GM23338 (cell line): ENCODE results near the gene MELTF. TPM values are rescaled to one million over a fixed set of nuclear protein-coding genes. Genes with fewer than 3 reads are reported as not detected.

Source experiments
- ATAC-seq: fragments of 200-7000 bp; cut with Tn5 transposase; 3 replicates; pipeline ENCODE4 v1.9.1; 2020
- DNase-seq: peaks from one replicate; pipeline ENCODE4 v3.0.0-alpha.2; 2015; ENCODE audit warnings: low spot score
- H2AFZ ChIP-seq: fragments of 200-600 bp; sonication (generic); 2 replicates; pipeline ENCODE4 v1.8.0; 2016; ENCODE audit warnings: antibody characterized with exemption, mild to moderate bottlenecking, moderate library complexity
- H3F3A ChIP-seq: fragments of 200-600 bp; sonication (generic); replicated peaks from 2 replicates; pipeline ENCODE4 v1.8.0; 2017; ENCODE audit warnings: antibody characterized with exemption, mixed run types, low read depth
- H3K27ac ChIP-seq: fragments of 200-600 bp; sonication (generic); 2 replicates; pipeline ENCODE4 v1.6.1; 2016; ENCODE audit warnings: low read depth
- H3K27me3 ChIP-seq: fragments of 200-600 bp; sonication (generic); 2 replicates; pipeline ENCODE4 v1.8.0; 2016; ENCODE audit warnings: mild to moderate bottlenecking, mixed run types, moderate library complexity; ENCODE audit not compliant: insufficient read depth
- H3K36me3 ChIP-seq: fragments of 200-600 bp; sonication (generic); 2 replicates; pipeline ENCODE4 v1.8.0; 2016; ENCODE audit warnings: mild to moderate bottlenecking; ENCODE audit not compliant: insufficient read depth
- H3K4me1 ChIP-seq: fragments of 200-600 bp; sonication (generic); 2 replicates; pipeline ENCODE4 v1.8.0; 2016; ENCODE audit warnings: mild to moderate bottlenecking, moderate library complexity; ENCODE audit not compliant: insufficient read depth
- H3K4me2 ChIP-seq: fragments of 200-600 bp; sonication (generic); 2 replicates; pipeline ENCODE4 v1.7.1; 2017; ENCODE audit warnings: mixed run types
- H3K4me3 ChIP-seq: fragments of 200-600 bp; sonication (generic); 2 replicates; pipeline ENCODE4 v1.6.1; 2016; ENCODE audit warnings: mixed run types
- H3K79me2 ChIP-seq: fragments of 200-600 bp; sonication (generic); replicated peaks from 2 replicates; pipeline ENCODE4 v1.8.0; 2017; ENCODE audit warnings: mild to moderate bottlenecking; ENCODE audit not compliant: insufficient read depth
- H3K9me2 ChIP-seq: fragments of 200-600 bp; sonication (generic); 2 replicates; pipeline ENCODE4 v1.8.0; 2017; ENCODE audit not compliant: insufficient read depth
- H4K20me1 ChIP-seq: fragments of 200-600 bp; sonication (generic); replicated peaks from 2 replicates; pipeline ENCODE4 v1.8.0; 2017; ENCODE audit warnings: mild to moderate bottlenecking; ENCODE audit not compliant: insufficient read depth
- H3K27ac Mint-ChIP-seq: 2 replicates; pipeline ENCODE4 v1.8.0; 2020; ENCODE audit warnings: inconsistent platforms, mild to moderate bottlenecking, moderate library complexity, mixed read lengths
- H3K27me3 Mint-ChIP-seq: 3 replicates; pipeline ENCODE4 v1.8.0; 2022; ENCODE audit warnings: low read depth, mild to moderate bottlenecking, moderate library complexity, mixed read lengths, inconsistent platforms; ENCODE audit not compliant: insufficient read depth, poor library complexity
- H3K36me3 Mint-ChIP-seq: 3 replicates; pipeline ENCODE4 v1.8.0; 2021; ENCODE audit warnings: low read depth, mild to moderate bottlenecking, inconsistent platforms, moderate library complexity, mixed read lengths
- H3K4me1 Mint-ChIP-seq: 3 replicates; pipeline ENCODE4 v1.8.0; 2020; ENCODE audit warnings: mild to moderate bottlenecking, inconsistent platforms, mixed read lengths
- H3K4me3 Mint-ChIP-seq: 3 replicates; pipeline ENCODE4 v1.8.0; 2021; ENCODE audit warnings: moderate library complexity, mild to moderate bottlenecking, inconsistent platforms, mixed read lengths
- H3K9me3 Mint-ChIP-seq: 3 replicates; pipeline ENCODE4 v1.8.0; 2020; ENCODE audit warnings: moderate library complexity, mild to moderate bottlenecking, inconsistent platforms, mixed read lengths
- EZH2 ChIP-seq: fragments of 200-600 bp; sonication (generic); IDR thresholded peaks from one replicate; pipeline ENCODE4 v1.8.0; 2017; ENCODE audit warnings: antibody characterized with exemption, mild to moderate bottlenecking, low read depth; ENCODE audit not compliant: unreplicated experiment
- EZH2phosphoT487 ChIP-seq: fragments of 200-600 bp; sonication (generic); IDR thresholded peaks from one replicate; pipeline ENCODE4 v1.8.1; 2018; ENCODE audit warnings: antibody characterized with exemption; ENCODE audit not compliant: unreplicated experiment
- JUNB ChIP-seq: IDR thresholded peaks from one replicate; pipeline ENCODE4 v1.6.1; 2016; ENCODE audit warnings: antibody characterized with exemption; ENCODE audit not compliant: unreplicated experiment
- NANOG ChIP-seq: IDR thresholded peaks from 2 replicates; pipeline ENCODE4 v1.6.1; 2016; ENCODE audit warnings: antibody characterized with exemption, borderline replicate concordance
- STAT1 ChIP-seq: IDR thresholded peaks from one replicate; pipeline ENCODE4 v1.6.1; 2016; ENCODE audit warnings: antibody characterized with exemption; ENCODE audit not compliant: unreplicated experiment
- ZNF114 ChIP-seq: fragments of 250-450 bp; sonication (Bioruptor Pico); IDR thresholded peaks from 2 replicates; pipeline ENCODE4 v1.5.0; 2020; ENCODE audit warnings: mild to moderate bottlenecking, moderate library complexity
- ZNF331 ChIP-seq: fragments of 250-450 bp; sonication (Bioruptor Pico); IDR thresholded peaks from 2 replicates; pipeline ENCODE4 v1.5.0; 2020; ENCODE audit warnings: low read depth, mild to moderate bottlenecking, moderate library complexity
- polyA plus RNA-seq: library from polyadenylated mRNA; unstranded; fragments of >200 nt; fragmentation: Nextera tagmentation; extraction: Ambion mirVana; gene quantifications from 2 replicates; pipeline ENCODE4 v1.2.1, GENCODE V29; 2016
- total RNA-seq: library from RNA; depleted of rRNA; stranded (reverse); fragments of >200 nt; shearing (Covaris generic); gene quantifications from 2 replicates; pipeline ENCODE4 v1.2.3, GENCODE V29; 2014
- TF ChIP-seq, protein P1 (sequence below): IDR thresholded peaks from 2 replicates; pipeline ENCODE4 v1.6.1; 2016; ENCODE audit warnings: antibody characterized with exemption
- TF ChIP-seq, protein P2 (sequence below): fragments of 250-450 bp; sonication (Bioruptor Pico); IDR thresholded peaks from 2 replicates; pipeline ENCODE4 v1.5.0; 2020; ENCODE audit warnings: mild to moderate bottlenecking, moderate library complexity
- TF ChIP-seq, protein P3 (sequence below): IDR thresholded peaks from one replicate; pipeline ENCODE4 v1.6.1; 2018; ENCODE audit warnings: antibody characterized with exemption; ENCODE audit not compliant: unreplicated experiment

The MELTF gene
- total and polyA plus RNA-seq, 2 experiments from 2014 or later = 1.4 to 5.2 TPM

DNA sequence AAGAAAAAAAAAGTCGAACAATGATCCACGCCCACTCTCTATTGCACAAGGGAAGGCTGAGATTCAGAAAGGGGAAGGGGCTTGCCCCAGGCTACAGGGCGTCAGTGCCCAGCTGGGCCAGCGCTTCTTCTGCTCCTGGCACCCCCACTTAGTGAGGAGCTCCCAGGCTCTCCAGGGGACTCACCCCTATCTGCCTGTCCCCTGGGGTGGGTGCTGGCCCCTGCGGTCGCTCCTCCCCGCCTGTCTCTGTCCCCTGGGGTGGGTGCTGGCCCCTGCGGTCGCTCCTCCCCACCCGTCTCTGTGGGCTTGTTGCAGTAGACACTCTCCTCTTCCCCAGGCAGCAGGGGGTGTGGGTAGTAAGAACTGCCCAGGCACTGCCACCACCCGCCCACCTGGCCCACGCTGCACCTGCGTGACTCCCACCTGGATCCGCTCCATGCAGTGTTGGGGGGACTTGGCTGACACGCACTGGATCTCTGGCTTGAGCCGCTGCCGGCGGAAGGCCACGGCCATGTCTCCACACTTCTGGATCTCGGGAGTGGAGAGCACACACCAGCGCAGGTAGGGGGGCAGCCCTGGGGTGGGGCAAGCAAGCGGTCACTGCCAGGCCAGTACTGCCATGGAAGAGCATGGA lies 14.6 kb downstream of the MELTF start:
- no peak for TF ChIP-seq STAT1
- no peak for TF ChIP-seq ZNF114
- TF ChIP-seq, protein P1, sequence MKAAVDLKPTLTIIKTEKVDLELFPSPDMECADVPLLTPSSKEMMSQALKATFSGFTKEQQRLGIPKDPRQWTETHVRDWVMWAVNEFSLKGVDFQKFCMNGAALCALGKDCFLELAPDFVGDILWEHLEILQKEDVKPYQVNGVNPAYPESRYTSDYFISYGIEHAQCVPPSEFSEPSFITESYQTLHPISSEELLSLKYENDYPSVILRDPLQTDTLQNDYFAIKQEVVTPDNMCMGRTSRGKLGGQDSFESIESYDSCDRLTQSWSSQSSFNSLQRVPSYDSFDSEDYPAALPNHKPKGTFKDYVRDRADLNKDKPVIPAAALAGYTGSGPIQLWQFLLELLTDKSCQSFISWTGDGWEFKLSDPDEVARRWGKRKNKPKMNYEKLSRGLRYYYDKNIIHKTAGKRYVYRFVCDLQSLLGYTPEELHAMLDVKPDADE = no peak
- no peak overlapping the region for H2AFZ ChIP-seq
- no peak overlapping the region for H3K27ac Mint-ChIP-seq
- H3K36me3 Mint-ChIP-seq = no peaks in the 10 kb centered on the region
- DNase-seq = no peak
- H3K27me3 Mint-ChIP-seq = peaks cover 5% of the 10 kb centered on the region
- H3K27me3 ChIP-seq = no peaks in the 10 kb centered on the region
- H3K79me2 ChIP-seq = no peaks in the 10 kb centered on the region
- H3K9me3 Mint-ChIP-seq = no peaks in the 10 kb centered on the region
- H3K4me2 ChIP-seq = no peak overlapping the region
- H3K4me3 Mint-ChIP-seq = no peak overlapping the region
- no peak overlapping the region for H3K4me3 ChIP-seq
- ATAC-seq = no peak
- H3K9me2 ChIP-seq = no peaks in the 10 kb centered on the region
- no peaks in the 10 kb centered on the region for H4K20me1 ChIP-seq
- H3K4me1 ChIP-seq = no peaks in the 10 kb centered on the region
- no peaks in the 10 kb centered on the region for H3K36me3 ChIP-seq
- no peaks in the 10 kb centered on the region for H3F3A ChIP-seq
- H3K4me1 Mint-ChIP-seq = no peaks in the 10 kb centered on the region
- H3K27ac ChIP-seq = no peak overlapping the region

DNA sequence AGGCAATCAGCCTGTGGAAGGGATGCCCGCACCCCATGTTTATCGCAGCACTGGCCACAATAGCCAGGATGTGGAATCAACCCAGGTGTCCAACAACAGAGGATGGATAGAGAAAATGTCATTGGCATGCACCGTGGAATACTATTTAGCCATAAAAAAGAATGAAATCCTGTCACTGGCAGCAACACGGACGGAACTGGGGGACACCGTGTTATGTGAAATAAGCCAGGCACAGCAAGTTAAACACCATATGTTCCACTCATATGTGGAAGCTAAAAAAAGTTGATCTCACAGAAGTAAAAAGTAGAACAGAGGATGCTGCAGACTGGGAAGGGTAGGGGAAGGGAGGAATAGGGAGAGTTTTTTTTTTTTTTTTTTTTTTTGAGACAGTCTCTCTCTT lies 15.6 kb downstream of the MELTF start:
- peaks cover 5% of the 10 kb centered on the region for H3K27me3 Mint-ChIP-seq
- no peaks in the 10 kb centered on the region for H3F3A ChIP-seq
- no peak overlapping the region for H3K4me2 ChIP-seq
- H3K27me3 ChIP-seq = no peaks in the 10 kb centered on the region
- H3K36me3 ChIP-seq = no peaks in the 10 kb centered on the region
- no peak overlapping the region for H3K27ac ChIP-seq
- no peak overlapping the region for H2AFZ ChIP-seq
- H3K9me2 ChIP-seq = no peaks in the 10 kb centered on the region
- H3K9me3 Mint-ChIP-seq = no peaks in the 10 kb centered on the region
- H4K20me1 ChIP-seq = no peaks in the 10 kb centered on the region
- DNase-seq = no peak
- H3K4me1 Mint-ChIP-seq = no peaks in the 10 kb centered on the region
- no peak overlapping the region for H3K4me3 ChIP-seq
- no peaks in the 10 kb centered on the region for H3K36me3 Mint-ChIP-seq
- H3K27ac Mint-ChIP-seq = no peak overlapping the region
- no peaks in the 10 kb centered on the region for H3K4me1 ChIP-seq
- H3K79me2 ChIP-seq = no peaks in the 10 kb centered on the region
- no peak overlapping the region for H3K4me3 Mint-ChIP-seq
- no peak for ATAC-seq
- TF ChIP-seq STAT1 = no peak
- no peak for TF ChIP-seq NANOG
- TF ChIP-seq, protein P1 = no peak
- no peak for TF ChIP-seq EZH2
- TF ChIP-seq, protein P2, sequence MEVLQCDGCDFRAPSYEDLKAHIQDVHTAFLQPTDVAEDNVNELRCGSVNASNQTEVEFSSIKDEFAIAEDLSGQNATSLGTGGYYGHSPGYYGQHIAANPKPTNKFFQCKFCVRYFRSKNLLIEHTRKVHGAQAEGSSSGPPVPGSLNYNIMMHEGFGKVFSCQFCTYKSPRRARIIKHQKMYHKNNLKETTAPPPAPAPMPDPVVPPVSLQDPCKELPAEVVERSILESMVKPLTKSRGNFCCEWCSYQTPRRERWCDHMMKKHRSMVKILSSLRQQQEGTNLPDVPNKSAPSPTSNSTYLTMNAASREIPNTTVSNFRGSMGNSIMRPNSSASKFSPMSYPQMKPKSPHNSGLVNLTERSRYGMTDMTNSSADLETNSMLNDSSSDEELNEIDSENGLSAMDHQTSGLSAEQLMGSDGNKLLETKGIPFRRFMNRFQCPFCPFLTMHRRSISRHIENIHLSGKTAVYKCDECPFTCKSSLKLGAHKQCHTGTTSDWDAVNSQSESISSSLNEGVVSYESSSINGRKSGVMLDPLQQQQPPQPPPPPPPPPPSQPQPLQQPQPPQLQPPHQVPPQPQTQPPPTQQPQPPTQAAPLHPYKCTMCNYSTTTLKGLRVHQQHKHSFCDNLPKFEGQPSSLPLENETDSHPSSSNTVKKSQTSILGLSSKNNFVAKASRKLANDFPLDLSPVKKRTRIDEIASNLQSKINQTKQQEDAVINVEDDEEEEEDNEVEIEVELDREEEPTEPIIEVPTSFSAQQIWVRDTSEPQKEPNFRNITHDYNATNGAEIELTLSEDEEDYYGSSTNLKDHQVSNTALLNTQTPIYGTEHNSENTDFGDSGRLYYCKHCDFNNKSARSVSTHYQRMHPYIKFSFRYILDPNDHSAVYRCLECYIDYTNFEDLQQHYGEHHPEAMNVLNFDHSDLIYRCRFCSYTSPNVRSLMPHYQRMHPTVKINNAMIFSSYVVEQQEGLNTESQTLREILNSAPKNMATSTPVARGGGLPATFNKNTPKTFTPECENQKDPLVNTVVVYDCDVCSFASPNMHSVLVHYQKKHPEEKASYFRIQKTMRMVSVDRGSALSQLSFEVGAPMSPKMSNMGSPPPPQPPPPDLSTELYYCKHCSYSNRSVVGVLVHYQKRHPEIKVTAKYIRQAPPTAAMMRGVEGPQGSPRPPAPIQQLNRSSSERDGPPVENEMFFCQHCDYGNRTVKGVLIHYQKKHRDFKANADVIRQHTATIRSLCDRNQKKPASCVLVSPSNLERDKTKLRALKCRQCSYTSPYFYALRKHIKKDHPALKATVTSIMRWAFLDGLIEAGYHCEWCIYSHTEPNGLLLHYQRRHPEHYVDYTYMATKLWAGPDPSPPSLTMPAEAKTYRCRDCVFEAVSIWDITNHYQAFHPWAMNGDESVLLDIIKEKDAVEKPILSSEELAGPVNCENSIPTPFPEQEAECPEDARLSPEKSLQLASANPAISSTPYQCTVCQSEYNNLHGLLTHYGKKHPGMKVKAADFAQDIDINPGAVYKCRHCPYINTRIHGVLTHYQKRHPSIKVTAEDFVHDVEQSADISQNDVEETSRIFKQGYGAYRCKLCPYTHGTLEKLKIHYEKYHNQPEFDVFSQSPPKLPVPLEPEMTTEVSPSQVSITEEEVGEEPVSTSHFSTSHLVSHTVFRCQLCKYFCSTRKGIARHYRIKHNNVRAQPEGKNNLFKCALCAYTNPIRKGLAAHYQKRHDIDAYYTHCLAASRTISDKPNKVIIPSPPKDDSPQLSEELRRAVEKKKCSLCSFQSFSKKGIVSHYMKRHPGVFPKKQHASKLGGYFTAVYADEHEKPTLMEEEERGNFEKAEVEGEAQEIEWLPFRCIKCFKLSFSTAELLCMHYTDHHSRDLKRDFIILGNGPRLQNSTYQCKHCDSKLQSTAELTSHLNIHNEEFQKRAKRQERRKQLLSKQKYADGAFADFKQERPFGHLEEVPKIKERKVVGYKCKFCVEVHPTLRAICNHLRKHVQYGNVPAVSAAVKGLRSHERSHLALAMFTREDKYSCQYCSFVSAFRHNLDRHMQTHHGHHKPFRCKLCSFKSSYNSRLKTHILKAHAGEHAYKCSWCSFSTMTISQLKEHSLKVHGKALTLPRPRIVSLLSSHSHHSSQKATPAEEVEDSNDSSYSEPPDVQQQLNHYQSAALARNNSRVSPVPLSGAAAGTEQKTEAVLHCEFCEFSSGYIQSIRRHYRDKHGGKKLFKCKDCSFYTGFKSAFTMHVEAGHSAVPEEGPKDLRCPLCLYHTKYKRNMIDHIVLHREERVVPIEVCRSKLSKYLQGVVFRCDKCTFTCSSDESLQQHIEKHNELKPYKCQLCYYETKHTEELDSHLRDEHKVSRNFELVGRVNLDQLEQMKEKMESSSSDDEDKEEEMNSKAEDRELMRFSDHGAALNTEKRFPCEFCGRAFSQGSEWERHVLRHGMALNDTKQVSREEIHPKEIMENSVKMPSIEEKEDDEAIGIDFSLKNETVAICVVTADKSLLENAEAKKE (CRISPR knock-in tag) = no peak
- TF ChIP-seq, protein P3, sequence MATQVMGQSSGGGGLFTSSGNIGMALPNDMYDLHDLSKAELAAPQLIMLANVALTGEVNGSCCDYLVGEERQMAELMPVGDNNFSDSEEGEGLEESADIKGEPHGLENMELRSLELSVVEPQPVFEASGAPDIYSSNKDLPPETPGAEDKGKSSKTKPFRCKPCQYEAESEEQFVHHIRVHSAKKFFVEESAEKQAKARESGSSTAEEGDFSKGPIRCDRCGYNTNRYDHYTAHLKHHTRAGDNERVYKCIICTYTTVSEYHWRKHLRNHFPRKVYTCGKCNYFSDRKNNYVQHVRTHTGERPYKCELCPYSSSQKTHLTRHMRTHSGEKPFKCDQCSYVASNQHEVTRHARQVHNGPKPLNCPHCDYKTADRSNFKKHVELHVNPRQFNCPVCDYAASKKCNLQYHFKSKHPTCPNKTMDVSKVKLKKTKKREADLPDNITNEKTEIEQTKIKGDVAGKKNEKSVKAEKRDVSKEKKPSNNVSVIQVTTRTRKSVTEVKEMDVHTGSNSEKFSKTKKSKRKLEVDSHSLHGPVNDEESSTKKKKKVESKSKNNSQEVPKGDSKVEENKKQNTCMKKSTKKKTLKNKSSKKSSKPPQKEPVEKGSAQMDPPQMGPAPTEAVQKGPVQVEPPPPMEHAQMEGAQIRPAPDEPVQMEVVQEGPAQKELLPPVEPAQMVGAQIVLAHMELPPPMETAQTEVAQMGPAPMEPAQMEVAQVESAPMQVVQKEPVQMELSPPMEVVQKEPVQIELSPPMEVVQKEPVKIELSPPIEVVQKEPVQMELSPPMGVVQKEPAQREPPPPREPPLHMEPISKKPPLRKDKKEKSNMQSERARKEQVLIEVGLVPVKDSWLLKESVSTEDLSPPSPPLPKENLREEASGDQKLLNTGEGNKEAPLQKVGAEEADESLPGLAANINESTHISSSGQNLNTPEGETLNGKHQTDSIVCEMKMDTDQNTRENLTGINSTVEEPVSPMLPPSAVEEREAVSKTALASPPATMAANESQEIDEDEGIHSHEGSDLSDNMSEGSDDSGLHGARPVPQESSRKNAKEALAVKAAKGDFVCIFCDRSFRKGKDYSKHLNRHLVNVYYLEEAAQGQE = no peak
- TF ChIP-seq EZH2phosphoT487 = no peak
- TF ChIP-seq ZNF331 (CRISPR knock-in tag) = no peak
- TF ChIP-seq JUNB = no peak
